Panc1 (cell line): ENCODE results near the gene GABRR2.
"Not testable (repeated sequence)": the region's sequence is repeated elsewhere in the genome, so short reads cannot be mapped to it uniquely, and the experiment has no call there.

Experiments used
- CTCF ChIP-seq: fragments of 450-650 bp; IDR thresholded peaks from 2 replicates; pipeline ENCODE4 v1.5.1; 2017; ENCODE audit warnings: mild to moderate bottlenecking
- POLR2AphosphoS5 ChIP-seq: IDR thresholded peaks from 2 replicates; pipeline ENCODE4 v1.6.1; 2012; ENCODE audit warnings: mild to moderate bottlenecking, low read depth, low read length, moderate library complexity
- SIN3A ChIP-seq: IDR thresholded peaks from 2 replicates; pipeline ENCODE4 v1.6.1; 2012; ENCODE audit warnings: low read depth, mild to moderate bottlenecking, low read length, moderate library complexity, borderline replicate concordance; ENCODE audit not compliant: insufficient read depth
- TCF7L2 ChIP-seq: IDR thresholded peaks from 2 replicates; pipeline ENCODE4 v1.6.1; 2011; ENCODE audit warnings: mild to moderate bottlenecking, low read depth, low read length, inconsistent platforms
- TF ChIP-seq, protein P1 (sequence below), 2 experiments: IDR thresholded peaks; 2 replicates each; pipeline ENCODE4 v1.6.1; 2011 to 2012; ENCODE audit warnings: low read depth in 2 of 2, control low read depth in 1 of 2, low read length in 1 of 2, mild to moderate bottlenecking in 1 of 2, moderate library complexity in 1 of 2; ENCODE audit not compliant: insufficient read depth in 1 of 2

GRCh38 chr6:89295116-89295515, 20.0 kb downstream of the GABRR2 start:
- not testable (repeated sequence) for TF ChIP-seq CTCF, POLR2AphosphoS5, SIN3A, TCF7L2
- TF ChIP-seq, protein P1, sequence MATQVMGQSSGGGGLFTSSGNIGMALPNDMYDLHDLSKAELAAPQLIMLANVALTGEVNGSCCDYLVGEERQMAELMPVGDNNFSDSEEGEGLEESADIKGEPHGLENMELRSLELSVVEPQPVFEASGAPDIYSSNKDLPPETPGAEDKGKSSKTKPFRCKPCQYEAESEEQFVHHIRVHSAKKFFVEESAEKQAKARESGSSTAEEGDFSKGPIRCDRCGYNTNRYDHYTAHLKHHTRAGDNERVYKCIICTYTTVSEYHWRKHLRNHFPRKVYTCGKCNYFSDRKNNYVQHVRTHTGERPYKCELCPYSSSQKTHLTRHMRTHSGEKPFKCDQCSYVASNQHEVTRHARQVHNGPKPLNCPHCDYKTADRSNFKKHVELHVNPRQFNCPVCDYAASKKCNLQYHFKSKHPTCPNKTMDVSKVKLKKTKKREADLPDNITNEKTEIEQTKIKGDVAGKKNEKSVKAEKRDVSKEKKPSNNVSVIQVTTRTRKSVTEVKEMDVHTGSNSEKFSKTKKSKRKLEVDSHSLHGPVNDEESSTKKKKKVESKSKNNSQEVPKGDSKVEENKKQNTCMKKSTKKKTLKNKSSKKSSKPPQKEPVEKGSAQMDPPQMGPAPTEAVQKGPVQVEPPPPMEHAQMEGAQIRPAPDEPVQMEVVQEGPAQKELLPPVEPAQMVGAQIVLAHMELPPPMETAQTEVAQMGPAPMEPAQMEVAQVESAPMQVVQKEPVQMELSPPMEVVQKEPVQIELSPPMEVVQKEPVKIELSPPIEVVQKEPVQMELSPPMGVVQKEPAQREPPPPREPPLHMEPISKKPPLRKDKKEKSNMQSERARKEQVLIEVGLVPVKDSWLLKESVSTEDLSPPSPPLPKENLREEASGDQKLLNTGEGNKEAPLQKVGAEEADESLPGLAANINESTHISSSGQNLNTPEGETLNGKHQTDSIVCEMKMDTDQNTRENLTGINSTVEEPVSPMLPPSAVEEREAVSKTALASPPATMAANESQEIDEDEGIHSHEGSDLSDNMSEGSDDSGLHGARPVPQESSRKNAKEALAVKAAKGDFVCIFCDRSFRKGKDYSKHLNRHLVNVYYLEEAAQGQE (IDR thresholded peaks at IDR 0.05; ENCODE audit: insufficient read depth in 1 of 2, low read depth in 2 of 2, low read length in 1 of 2) = not testable (repeated sequence)
